CD14-positive monocyte (primary cell): Measurements from ENCODE around the gene SEC22A. TPM values are rescaled to one million over a fixed set of nuclear protein-coding genes. Genes with fewer than 3 reads are reported as not detected.

ENCODE experiments used
- DNase-seq, 3 donors: peaks; one replicate each; pipeline ENCODE4 v3.0.0-alpha.2; 2011 to 2022
- H2AFZ ChIP-seq: 2 replicates; pipeline ENCODE4 v1.6.0; 2012; ENCODE audit warnings: mild to moderate bottlenecking, low read depth, low read length, inconsistent platforms; ENCODE audit not compliant: insufficient read depth, poor library complexity, severe bottlenecking
- H3K27ac ChIP-seq, 2 donors: 1 replicate in 1 of 2; 2 replicates in 1 of 2; pipeline ENCODE4 v1.5.1; 2012 to 2013; ENCODE audit warnings: low read length in 2 of 2, control low read depth in 1 of 2, inconsistent platforms in 1 of 2, low read depth in 1 of 2, mild to moderate bottlenecking in 1 of 2
- H3K27me3 ChIP-seq, 2 donors: one replicate each; pipeline versions ENCODE4 v1.6.0 to v1.6.1; 2011 to 2013; ENCODE audit warnings: low read length in 2 of 2; ENCODE audit not compliant: control insufficient read depth in 2 of 2, insufficient read depth in 2 of 2
- H3K36me3 ChIP-seq, 2 donors: replicated peaks in 1 of 2; 1 replicate in 1 of 2; 2 replicates in 1 of 2; pipeline versions ENCODE4 v1.5.1 to v1.6.1; 2012 to 2013; ENCODE audit warnings: low read length in 2 of 2, control low read depth in 1 of 2, inconsistent platforms in 1 of 2, mild to moderate bottlenecking in 1 of 2; ENCODE audit not compliant: insufficient read depth in 2 of 2, control insufficient read depth in 1 of 2
- H3K4me1 ChIP-seq, 2 donors: 1 replicate in 1 of 2; 2 replicates in 1 of 2; pipeline versions ENCODE4 v1.5.1 to v1.6.1; 2012 to 2013; ENCODE audit warnings: low read length in 2 of 2, control low read depth in 1 of 2, inconsistent platforms in 1 of 2, mild to moderate bottlenecking in 1 of 2, moderate library complexity in 1 of 2; ENCODE audit not compliant: insufficient read depth in 2 of 2, control insufficient read depth in 1 of 2
- H3K4me2 ChIP-seq: replicated peaks from 2 replicates; pipeline ENCODE3; 2012; ENCODE audit warnings: low read length, moderate library complexity, mild to moderate bottlenecking; ENCODE audit not compliant: poor library complexity, severe bottlenecking; ENCODE audit errors: extremely low read depth
- H3K4me3 ChIP-seq, 3 experiments: fragments of 200-600 bp in 1 of 3; sonication (generic) in 1 of 3; replicated peaks in 1 of 3; 1 replicate in 2 of 3; 2 replicates in 1 of 3; pipeline ENCODE4 v1.5.1; 2011 to 2013; ENCODE audit warnings: low read length in 3 of 3, mild to moderate bottlenecking in 3 of 3, control low read depth in 2 of 3, low read depth in 2 of 3, inconsistent platforms in 1 of 3, moderate library complexity in 1 of 3
- H3K79me2 ChIP-seq: 2 replicates; pipeline ENCODE4 v1.6.0; 2012; ENCODE audit warnings: mild to moderate bottlenecking, control low read depth, inconsistent platforms, low read length, moderate library complexity; ENCODE audit not compliant: insufficient read depth
- H3K9ac ChIP-seq: 2 replicates; pipeline ENCODE4 v1.6.0; 2017; ENCODE audit warnings: low read length, mild to moderate bottlenecking; ENCODE audit not compliant: insufficient read depth, poor library complexity, severe bottlenecking
- H3K9me3 ChIP-seq, 2 donors: replicated peaks in 1 of 2; 1 replicate in 1 of 2; 2 replicates in 1 of 2; pipeline versions ENCODE4 v1.5.1 to v1.6.1; 2012 to 2013; ENCODE audit warnings: low read length in 2 of 2, control low read depth in 1 of 2; ENCODE audit not compliant: control insufficient read depth in 1 of 2, insufficient read depth in 1 of 2
- H4K20me1 ChIP-seq: 2 replicates; pipeline ENCODE4 v1.6.0; 2012; ENCODE audit warnings: mild to moderate bottlenecking, low read length, control low read depth, moderate library complexity; ENCODE audit not compliant: insufficient read depth
- H3K27ac Mint-ChIP-seq, 7 donors: one replicate each; pipeline ENCODE4 v1.8.0; 2020; ENCODE audit warnings: mild to moderate bottlenecking in 7 of 7, mixed read lengths in 7 of 7, moderate library complexity in 6 of 7, inconsistent platforms in 2 of 7
- H3K27me3 Mint-ChIP-seq, 3 donors: one replicate each; pipeline ENCODE4 v1.8.0; 2021 to 2022; ENCODE audit warnings: low read depth in 3 of 3, mild to moderate bottlenecking in 3 of 3, mixed read lengths in 3 of 3, moderate library complexity in 3 of 3, inconsistent platforms in 1 of 3
- H3K36me3 Mint-ChIP-seq, 2 donors: one replicate each; pipeline ENCODE4 v1.8.0; 2020; ENCODE audit warnings: mixed read lengths in 2 of 2, inconsistent platforms in 1 of 2, mild to moderate bottlenecking in 1 of 2
- H3K4me1 Mint-ChIP-seq: one replicate; pipeline ENCODE4 v1.8.0; 2020; ENCODE audit warnings: mild to moderate bottlenecking, mixed read lengths
- H3K4me3 Mint-ChIP-seq, 2 donors: one replicate each; pipeline ENCODE4 v1.8.0; 2020; ENCODE audit warnings: mild to moderate bottlenecking in 2 of 2, mixed read lengths in 2 of 2, moderate library complexity in 1 of 2
- H3K9me3 Mint-ChIP-seq, 7 donors: one replicate each; pipeline ENCODE4 v1.8.0; 2020 to 2022; ENCODE audit warnings: mixed read lengths in 7 of 7, mild to moderate bottlenecking in 6 of 7, moderate library complexity in 6 of 7, inconsistent platforms in 2 of 7
- CTCF ChIP-seq: fragments of 200-600 bp; IDR thresholded peaks from one replicate; pipeline ENCODE4 v1.8.0; 2022; ENCODE audit warnings: antibody characterized with exemption, mild to moderate bottlenecking
- WGBS: methylation state at CpG from one replicate; pipeline ENCODE4 v1.1.5; 2013; ENCODE audit warnings: missing lambda C conversion rate; ENCODE audit not compliant: insufficient coverage; 5-methylcytosine and 5-hydroxymethylcytosine counted together
- intact Hi-C, 2 donors: fragments of 100-400 bp; cut with micrococcal nuclease; formaldehyde crosslinking; loops; one replicate each; pipeline versions ENCODE4 v1.15.0 to v1.15.1; 2023
- polyA plus RNA-seq, 3 donors: library from polyadenylated mRNA; depleted of rRNA in 1 of 3; unstranded in 2 of 3; stranded (reverse) in 1 of 3; fragments of 300-500 nt in 2 of 3; fragments of >200 nt in 1 of 3; fragmentation: Illumina TruSeq in 2 of 3; gene quantifications; 1 replicate in 2 of 3; 2 replicates in 1 of 3; pipeline ENCODE4 v1.2.3, GENCODE V29; 2012 to 2021

Gene SEC22A
- polyA plus RNA-seq, 3 donors: 6.4 to 11.0 (median 8.8) TPM

- peak overlapping the region in 1 of 2 donors; percentile 34 for H3K27ac ChIP-seq
- H3K79me2 ChIP-seq: no peaks in the 10 kb centered on the region
- no peaks in the 10 kb centered on the region for H4K20me1 ChIP-seq
- DNase-seq: no peak
- intact Hi-C loops: no loop called here
- H3K27ac Mint-ChIP-seq: peak overlapping the region in 2 of 7 donors; percentile 31 to 60
- no peak for TF ChIP-seq CTCF
- H3K4me1 Mint-ChIP-seq: no peaks in the 10 kb centered on the region
- H2AFZ ChIP-seq: no peak overlapping the region
- no peak overlapping the region for H3K4me2 ChIP-seq
- H3K4me1 ChIP-seq: no peaks in the 10 kb centered on the region
- H3K4me3 Mint-ChIP-seq: no peak overlapping the region
- no peaks in the 10 kb centered on the region for H3K27me3 Mint-ChIP-seq
- peaks cover 7 to 10% of the 10 kb centered on the region in 2 donors for H3K36me3 ChIP-seq
- no peak overlapping the region for H3K4me3 ChIP-seq
- no peak overlapping the region for H3K9ac ChIP-seq
- WGBS: 100% methylated on average over 3 of the region's 5 CpGs
- H3K9me3 ChIP-seq: no peaks in the 10 kb centered on the region
- no peaks in the 10 kb centered on the region for H3K27me3 ChIP-seq
- H3K36me3 Mint-ChIP-seq: peaks cover 25 to 32% of the 10 kb centered on the region in 2 donors
- H3K9me3 Mint-ChIP-seq: peaks cover 0 to 4% (median 3%) of the 10 kb centered on the region in 7 donors
These were observed 32.2 kb upstream of the SEC22A start for GRCh38 chr3:123169492-123169929.

GRCh38 chr3:123169930-123170329 is 31.8 kb upstream of the SEC22A start:
- WGBS: no CpG with 5 or more reads among the region's 2 CpGs
- Histone ChIP-seq H3K79me2 (no peaks in the 10 kb centered on the region), H3K36me3 (peaks cover 3 to 6% of the 10 kb centered on the region in 2 donors), H3K9me3 (no peaks in the 10 kb centered on the region), H2AFZ (no peak overlapping the region), H3K4me1 (no peaks in the 10 kb centered on the region), H3K9ac (no peak overlapping the region), H3K4me2 (no peak overlapping the region), H3K27ac (peak overlapping the region in 1 of 2 donors; percentile 34), H3K4me3 (no peak overlapping the region), H4K20me1 (no peaks in the 10 kb centered on the region), H3K27me3 (no peaks in the 10 kb centered on the region)
- no peaks in the 10 kb centered on the region for H3K4me1 Mint-ChIP-seq
- TF ChIP-seq CTCF: no peak
- peaks cover 22 to 28% of the 10 kb centered on the region in 2 donors for H3K36me3 Mint-ChIP-seq
- peak overlapping the region in 1 of 7 donors; percentile 9 for H3K27ac Mint-ChIP-seq
- H3K9me3 Mint-ChIP-seq: peaks cover 0 to 3% (median 2%) of the 10 kb centered on the region in 7 donors
- DNase-seq: no peak
- intact Hi-C loops: no loop called here
- no peak overlapping the region for H3K4me3 Mint-ChIP-seq
- H3K27me3 Mint-ChIP-seq: no peaks in the 10 kb centered on the region
